NCI-H1092 (cell line): ENCODE measurements around the gene TARS1.
"Not testable (repeated sequence)": the region's sequence is repeated elsewhere in the genome, so short reads cannot be mapped to it uniquely, and the experiment has no call there.

Experiments
- DNase-seq: peaks from one replicate; lab custom pipeline; 2025; lab: John Stamatoyannopoulos, UW

TARS1 gene

GRCh38 chr5:33488558-33489355 lies 48.0 kb downstream of the TARS1 start:
- no peak for DNase-seq

- no peak for DNase-seq
Observed at GRCh38 chr5:33489481-33490067, 48.8 kb downstream of the TARS1 start.

DNA sequence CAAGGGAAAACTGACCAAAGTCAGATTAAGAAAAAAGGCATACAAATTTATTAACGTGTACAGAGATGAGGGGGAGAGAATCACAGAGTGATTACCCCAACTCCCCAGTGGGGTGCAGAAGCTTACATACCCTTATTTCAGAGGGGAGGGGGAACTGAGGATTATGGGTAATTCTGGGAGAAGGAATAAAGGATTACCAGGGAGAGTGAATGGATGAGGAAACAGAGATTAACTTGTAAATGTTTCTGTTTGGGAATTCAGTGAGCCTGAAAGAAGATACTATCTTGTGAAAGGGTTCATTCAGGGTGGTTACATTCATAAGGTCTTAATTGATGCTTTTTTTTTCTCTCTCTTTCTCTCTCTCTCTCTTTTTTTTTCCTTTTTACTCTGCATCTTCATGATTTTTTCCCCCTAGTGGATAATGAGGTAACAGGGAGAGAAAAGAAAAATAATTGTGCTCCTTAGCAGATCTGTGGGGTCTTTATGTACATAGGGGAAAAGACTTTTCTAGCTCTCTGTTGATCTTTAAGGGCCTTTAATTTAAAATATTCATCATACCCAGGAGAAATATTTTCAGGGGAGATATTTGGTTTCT lies 49.4 kb downstream of the TARS1 start:
- no peak for DNase-seq

- no peak for DNase-seq
Observed at GRCh38 chr5:33491941-33492340, 51.2 kb downstream of the TARS1 start.

DNA sequence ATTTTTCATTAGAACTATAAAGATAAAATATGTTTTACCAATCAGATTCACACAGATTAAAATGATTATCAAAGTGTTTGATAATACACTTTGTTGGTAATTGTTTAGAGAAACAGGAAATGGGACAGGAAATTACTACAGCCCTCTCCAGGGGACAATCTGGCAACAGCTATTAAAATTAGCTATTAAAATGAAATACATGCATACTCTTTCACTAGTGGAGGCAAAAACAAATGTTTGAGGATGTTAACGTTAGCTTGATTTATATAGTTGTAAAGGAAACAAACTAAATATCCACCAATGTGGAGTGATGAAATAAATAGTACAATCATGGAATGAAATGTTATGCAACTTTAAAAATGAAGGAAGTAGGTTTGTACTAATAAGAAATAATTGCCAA lies 53.7 kb downstream of the TARS1 start:
- no peak for DNase-seq

GRCh38 chr5:33501260-33501659 lies 60.5 kb downstream of the TARS1 start:
- DNase-seq: no peak

GRCh38 chr5:33501899-33502298 lies 61.1 kb downstream of the TARS1 start:
- DNase-seq: no peak

GRCh38 chr5:33504570-33504969 lies 63.8 kb downstream of the TARS1 start:
- DNase-seq: no peak

GRCh38 chr5:33507426-33507825 lies 66.7 kb downstream of the TARS1 start:
- no peak for DNase-seq

DNA sequence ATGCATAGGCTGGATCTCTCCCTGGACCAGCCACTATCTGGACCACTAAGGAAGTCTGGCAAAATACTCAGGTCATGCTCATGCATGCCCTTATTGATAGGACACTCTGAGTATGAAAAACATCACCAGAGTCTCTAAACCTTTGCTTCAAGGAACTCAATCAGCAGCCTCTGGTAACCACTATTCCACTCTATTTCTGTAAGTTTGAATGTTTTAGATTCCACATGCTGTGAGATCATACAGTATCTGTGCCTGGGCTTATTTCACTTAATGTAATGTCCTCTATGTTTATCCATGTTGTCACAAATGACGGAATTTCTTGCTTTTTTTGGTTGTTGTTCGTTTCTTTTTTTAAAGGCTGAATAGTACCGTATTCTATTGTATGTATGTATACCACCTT lies 68.3 kb downstream of the TARS1 start:
- DNase-seq: no peak

DNA sequence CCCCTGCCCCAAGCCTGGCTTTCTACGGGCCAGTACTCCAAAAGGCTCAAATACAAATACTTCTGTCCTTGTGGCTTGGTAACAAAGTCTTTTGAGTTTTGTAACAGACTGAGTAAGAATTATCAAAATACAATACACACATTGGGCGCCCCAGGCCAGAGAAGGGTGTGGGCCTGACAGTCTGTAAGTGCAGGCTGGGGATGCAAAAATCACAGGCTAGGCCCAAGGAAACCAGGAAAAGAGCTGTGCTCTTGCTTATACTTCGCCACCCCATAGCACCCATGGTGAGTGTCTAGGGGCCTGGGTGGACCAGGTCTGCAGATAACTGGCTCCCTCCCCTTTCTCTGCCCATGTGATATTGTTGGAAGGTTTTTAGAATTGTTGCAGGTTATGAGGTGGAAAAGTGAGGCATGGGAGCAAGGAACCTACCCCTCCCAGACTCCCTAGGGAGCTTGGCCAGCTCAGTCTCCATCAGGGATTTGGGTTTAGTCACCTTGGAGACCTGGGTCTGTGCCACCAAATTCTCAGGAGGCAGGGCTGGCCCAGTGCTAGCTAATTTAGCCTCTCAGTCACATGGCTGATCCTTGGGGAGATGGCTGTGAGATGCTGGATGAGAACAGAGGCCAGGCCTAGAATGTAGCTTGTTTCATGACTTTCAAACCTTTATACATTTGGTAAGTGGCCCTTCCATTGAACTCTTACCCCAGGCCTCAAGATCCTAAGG lies 72.9 kb downstream of the TARS1 start:
- no peak for DNase-seq

DNA sequence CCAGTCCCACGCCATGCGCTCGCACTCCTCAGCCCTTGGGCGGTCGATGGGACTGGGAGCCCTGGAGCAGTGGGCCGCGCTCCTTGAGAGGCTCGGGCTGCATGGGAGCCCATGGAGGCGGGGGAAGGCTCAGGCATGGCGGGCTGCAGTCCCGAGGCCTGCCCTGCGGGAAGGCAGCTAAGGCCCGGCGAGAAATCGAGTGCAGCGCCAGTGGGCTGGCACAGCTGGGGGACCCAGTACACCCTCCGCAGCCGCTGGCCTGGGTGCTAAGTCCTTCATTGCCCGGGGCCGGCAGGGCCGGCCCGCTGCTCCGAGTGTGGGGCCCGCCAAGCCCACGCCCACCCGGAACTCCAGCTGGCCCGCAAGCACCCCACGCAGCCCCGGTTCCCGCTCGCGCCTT lies 74.6 kb downstream of the TARS1 start:
- not testable (repeated sequence) for DNase-seq

- DNase-seq: no peak
Observed at GRCh38 chr5:33516421-33516820, 75.7 kb downstream of the TARS1 start.
